Urinary bladder (tissue), 4 donors: ENCODE results near the gene UTP25. TPM values are rescaled to one million over a fixed set of nuclear protein-coding genes. Genes with fewer than 3 reads are reported as not detected.

ENCODE experiments used
- DNase-seq: peaks from one replicate; pipeline ENCODE4 v3.0.0-alpha.2; 2015; ENCODE audit errors: extremely low spot score
- H3K27ac ChIP-seq: one replicate; pipeline ENCODE4 v1.5.1; 2013; ENCODE audit warnings: low read depth, mild to moderate bottlenecking, moderate library complexity
- H3K36me3 ChIP-seq: one replicate; pipeline ENCODE4 v1.6.1; 2013; ENCODE audit warnings: mild to moderate bottlenecking, moderate library complexity; ENCODE audit not compliant: insufficient read depth
- H3K4me1 ChIP-seq: one replicate; pipeline ENCODE4 v1.6.1; 2013; ENCODE audit warnings: mild to moderate bottlenecking, moderate library complexity; ENCODE audit not compliant: insufficient read depth
- H3K4me3 ChIP-seq: one replicate; pipeline ENCODE4 v1.5.1; 2013; ENCODE audit warnings: low read depth, low read length
- WGBS: extraction: QIAGEN DNeasy Blood & Tissue Kit; methylation state at CpG from one replicate; pipeline ENCODE4 v1.1.7; 2013; 5-methylcytosine and 5-hydroxymethylcytosine counted together
- polyA plus RNA-seq: library from polyadenylated mRNA; stranded (reverse); fragments of 200-250 nt; gene quantifications from one replicate; pipeline ENCODE4 v1.2.3, GENCODE V29; 2013
- total RNA-seq: library from RNA; depleted of rRNA; stranded (reverse); fragments of >200 nt; gene quantifications from one replicate; pipeline ENCODE4 v1.2.3, GENCODE V29; 2014
- donor health status: healthy with polysubstance abuse.
- donor health status: healthy.

Gene UTP25
- total and polyA plus RNA-seq, 2 donors, result 4.3 to 10.5 TPM

GRCh38 chr1:209797978-209798639, 29.7 kb upstream of the UTP25 start:
- 78% methylated on average over 9 of the region's 9 CpGs for WGBS
- H3K36me3 ChIP-seq, result no peaks in the 10 kb centered on the region
- H3K4me1 ChIP-seq, result no peaks in the 10 kb centered on the region
- H3K27ac ChIP-seq, result no peak overlapping the region
- DNase-seq, result no peak
- no peak overlapping the region for H3K4me3 ChIP-seq

- no peak for DNase-seq
- 53% methylated on average over 5 of the region's 5 CpGs for WGBS
- H3K4me3 ChIP-seq, result no peak overlapping the region
Measured at GRCh38 chr1:209800984-209801834, 26.6 kb upstream of the UTP25 start.

GRCh38 chr1:209802117-209802779, 25.5 kb upstream of the UTP25 start:
- WGBS, result 82% methylated on average over 4 of the region's 4 CpGs
- no peak for DNase-seq
- no peak overlapping the region for H3K4me3 ChIP-seq
- H3K27ac ChIP-seq, result no peak overlapping the region
- no peaks in the 10 kb centered on the region for H3K4me1 ChIP-seq
- H3K36me3 ChIP-seq, result no peaks in the 10 kb centered on the region

More at GRCh38 chr1:209800984-209801834, 26.6 kb upstream of the UTP25 start:
- no peaks in the 10 kb centered on the region for H3K4me1 ChIP-seq
- H3K36me3 ChIP-seq, result no peaks in the 10 kb centered on the region
- no peak overlapping the region for H3K27ac ChIP-seq

GRCh38 chr1:209802780-209803152, 25.0 kb upstream of the UTP25 start:
- WGBS, result 85% methylated on average over 4 of the region's 4 CpGs
- DNase-seq, result no peak

GRCh38 chr1:209803568-209803967, 24.2 kb upstream of the UTP25 start:
- no peak for DNase-seq
- Histone ChIP-seq H3K36me3 (no peaks in the 10 kb centered on the region), H3K4me1 (no peaks in the 10 kb centered on the region), H3K27ac (no peak overlapping the region), H3K4me3 (no peak overlapping the region)
- 89% methylated on average over 1 of the region's 1 CpG for WGBS

More at GRCh38 chr1:209802780-209803152, 25.0 kb upstream of the UTP25 start:
- H3K4me3 ChIP-seq, result no peak overlapping the region
- no peaks in the 10 kb centered on the region for H3K36me3 ChIP-seq
- no peak overlapping the region for H3K27ac ChIP-seq
- no peaks in the 10 kb centered on the region for H3K4me1 ChIP-seq

DNA sequence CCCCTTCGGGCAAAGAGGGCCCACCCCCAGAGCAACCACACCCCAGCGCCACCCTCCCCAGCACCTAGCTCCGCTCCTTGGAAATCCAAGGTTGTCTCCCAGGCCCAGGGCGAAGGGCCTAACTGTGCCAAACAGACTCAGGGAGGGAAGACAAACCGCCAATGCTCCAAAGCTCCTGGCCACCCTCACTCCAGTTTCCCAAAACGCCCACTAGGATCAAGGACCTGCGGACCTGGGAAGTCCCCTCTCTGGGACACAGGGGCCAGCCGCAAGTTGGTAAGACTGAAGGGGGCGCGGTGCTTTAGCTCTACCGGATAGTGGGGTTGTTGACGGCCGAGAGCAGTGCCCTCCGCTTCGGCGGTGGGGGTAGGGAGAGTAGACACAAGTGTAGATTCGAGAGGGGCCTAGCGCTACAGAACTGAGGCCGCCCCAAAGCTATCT, 22.4 kb upstream of the UTP25 start:
- WGBS, result 40% methylated on average over 19 of the region's 19 CpGs
- H3K4me3 ChIP-seq, result peak overlapping the region; percentile 32
- H3K36me3 ChIP-seq, result no peaks in the 10 kb centered on the region
- H3K4me1 ChIP-seq, result peaks cover 2% of the 10 kb centered on the region
- DNase-seq, result no peak
- peak overlapping the region; percentile 87 for H3K27ac ChIP-seq

DNA sequence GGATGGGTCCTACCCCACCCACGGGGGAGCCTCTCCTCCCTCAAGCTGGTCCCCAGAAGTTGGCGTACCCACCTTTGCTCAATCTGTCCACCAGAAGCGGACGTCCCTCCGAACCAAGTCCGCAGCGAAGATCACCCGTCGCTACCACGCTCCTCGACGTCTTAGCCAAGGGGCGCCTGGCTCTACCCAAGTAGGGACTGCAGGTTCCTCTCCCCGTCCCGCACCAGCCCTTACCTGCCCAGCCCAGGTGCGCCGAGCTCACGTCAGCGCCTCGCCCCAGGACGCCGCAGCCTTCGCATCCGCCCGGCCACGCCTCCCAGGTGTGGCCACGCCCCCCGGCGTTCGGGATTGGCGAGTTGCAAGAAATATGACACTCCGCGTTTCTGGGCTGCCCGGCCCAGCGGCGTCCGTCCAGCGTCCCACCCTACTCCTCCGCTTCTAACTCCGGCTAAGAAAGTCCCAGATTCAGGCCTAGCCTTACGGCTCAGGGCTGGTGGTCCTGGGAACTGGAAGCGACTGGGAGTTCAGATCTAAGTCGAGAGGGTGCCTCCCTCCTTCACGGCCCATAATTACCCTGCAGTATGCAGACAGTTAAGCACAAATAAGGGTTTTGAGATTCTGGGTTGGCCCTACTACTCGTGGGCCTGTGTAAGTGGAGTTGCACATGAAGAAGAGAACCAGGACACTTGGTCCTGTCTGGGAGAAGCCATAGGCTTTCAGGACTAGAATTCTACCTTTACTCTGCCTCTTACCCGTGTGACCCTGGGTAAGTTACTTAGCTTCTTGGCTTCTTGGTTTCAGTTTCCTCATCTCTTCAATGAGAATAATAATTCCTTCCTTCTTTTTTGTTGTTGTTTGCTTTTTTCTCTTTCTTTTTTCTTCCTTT, 21.7 kb upstream of the UTP25 start, which contains the start of gene IRF6:
Gene IRF6, minus strand, starts transcription at position 268 of the 886 bp plus-strand sequence. CDS start 4,729 bp downstream, outside the sequence.
- DNase-seq, result peak; percentile 74
- no peaks in the 10 kb centered on the region for H3K36me3 ChIP-seq
- peaks cover 2% of the 10 kb centered on the region for H3K4me1 ChIP-seq
- WGBS, result 8% methylated on average over 46 of the region's 46 CpGs
- H3K27ac ChIP-seq, result peak within 1 kb of the TSS; percentile 87
- H3K4me3 ChIP-seq, result peak within 1 kb of the TSS; percentile 32

DNA sequence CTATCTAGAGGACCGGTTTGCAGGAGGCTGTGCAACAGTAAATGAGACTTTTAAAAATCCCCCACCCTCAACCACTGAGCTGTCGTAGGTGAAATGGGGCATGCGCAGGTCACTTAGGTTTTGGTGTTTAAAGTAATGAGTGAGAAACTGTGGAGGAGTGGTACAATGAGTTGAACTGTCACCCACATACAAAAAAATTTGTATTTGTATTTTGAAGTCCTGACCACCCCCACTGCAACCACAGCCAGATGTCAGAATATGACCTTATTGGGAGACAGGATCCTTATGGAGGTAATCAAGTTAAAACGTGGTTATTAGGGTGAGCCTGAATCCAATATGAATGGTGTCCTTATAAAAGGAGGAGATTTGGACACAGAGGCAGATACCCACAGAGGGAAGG, 20.3 kb upstream of the UTP25 start:
- Histone ChIP-seq H3K4me3 (no peak overlapping the region), H3K27ac (no peak overlapping the region), H3K4me1 (peaks cover 2% of the 10 kb centered on the region), H3K36me3 (no peaks in the 10 kb centered on the region)
- WGBS, result 85% methylated on average over 4 of the region's 4 CpGs
- no peak for DNase-seq

DNA sequence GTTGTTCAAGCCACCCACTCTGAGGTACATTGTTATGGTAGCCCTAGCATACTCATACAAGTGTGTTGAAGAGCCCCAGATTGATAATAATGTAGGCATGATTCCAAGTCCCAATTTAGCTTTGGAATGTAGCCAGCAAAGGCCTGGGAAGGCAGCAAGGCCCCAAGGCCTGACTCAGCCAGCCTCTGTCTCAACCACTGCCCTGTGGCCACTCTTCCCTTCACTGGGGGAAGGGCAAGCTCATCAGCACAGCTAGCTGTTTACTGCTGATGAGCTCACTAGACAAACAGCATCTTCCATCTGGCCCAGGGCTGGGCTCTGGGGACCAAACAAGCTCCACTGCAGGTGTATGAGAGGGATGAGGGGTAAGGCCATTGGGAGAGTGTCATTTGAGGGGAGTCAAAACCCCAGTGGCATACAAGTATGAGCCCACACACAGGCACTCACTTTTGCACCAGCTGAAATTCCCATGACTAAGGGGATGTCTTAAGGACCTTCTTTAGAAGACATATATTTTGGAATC, 19.7 kb upstream of the UTP25 start:
- no peaks in the 10 kb centered on the region for H3K36me3 ChIP-seq
- H3K27ac ChIP-seq, result no peak overlapping the region
- DNase-seq, result no peak
- H3K4me3 ChIP-seq, result no peak overlapping the region
- H3K4me1 ChIP-seq, result peaks cover 2% of the 10 kb centered on the region

DNA sequence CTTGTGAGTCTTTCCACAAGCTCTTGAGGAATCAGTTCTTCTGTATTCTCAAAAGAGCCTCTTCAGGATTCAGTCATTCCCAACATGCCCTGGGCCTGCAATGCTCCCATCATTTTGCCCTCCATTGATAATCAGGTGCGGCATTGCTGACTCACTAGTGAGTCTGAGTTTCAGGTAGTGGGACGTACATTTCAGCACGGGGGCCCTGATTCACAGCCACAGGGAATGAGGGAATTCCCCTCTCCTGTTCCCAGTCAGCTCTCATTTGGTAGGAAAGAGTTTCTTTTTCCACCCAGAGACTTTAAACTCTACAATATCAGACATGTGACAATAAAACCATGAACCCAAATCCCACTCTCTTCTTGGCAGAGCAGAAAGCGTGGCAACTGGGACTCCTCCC, 18.2 kb upstream of the UTP25 start:
- Histone ChIP-seq H3K4me3 (no peak overlapping the region), H3K27ac (no peak overlapping the region)
- WGBS, result 90% methylated on average over 4 of the region's 4 CpGs

GRCh38 chr1:209810783-209811182, 17.0 kb upstream of the UTP25 start:
- Histone ChIP-seq H3K27ac (no peak overlapping the region), H3K36me3 (no peaks in the 10 kb centered on the region), H3K4me3 (no peak overlapping the region), H3K4me1 (peaks cover 2% of the 10 kb centered on the region)
- no peak for DNase-seq
- 84% methylated on average over 5 of the region's 5 CpGs for WGBS

More for the DNA sequence above, 18.2 kb upstream of the UTP25 start:
- peaks cover 2% of the 10 kb centered on the region for H3K4me1 ChIP-seq
- no peaks in the 10 kb centered on the region for H3K36me3 ChIP-seq
- no peak for DNase-seq

GRCh38 chr1:209813902-209814301, 13.9 kb upstream of the UTP25 start:
- Histone ChIP-seq H3K36me3 (no peaks in the 10 kb centered on the region), H3K27ac (no peak overlapping the region), H3K4me1 (no peaks in the 10 kb centered on the region), H3K4me3 (no peak overlapping the region)
- no peak for DNase-seq
- 91% methylated on average over 4 of the region's 4 CpGs for WGBS

GRCh38 chr1:209815490-209815889, 12.3 kb upstream of the UTP25 start:
- Histone ChIP-seq H3K4me3 (no peak overlapping the region), H3K36me3 (no peaks in the 10 kb centered on the region), H3K27ac (peak overlapping the region; percentile 88), H3K4me1 (no peaks in the 10 kb centered on the region)
- WGBS, result 76% methylated on average over 3 of the region's 3 CpGs
- DNase-seq, result no peak
